Activated CD4-positive, CD25-positive, alpha-beta regulatory T cell treated with anti-CD3 and anti-CD28 coated beads, Interleukin-2, amount 50 U/mL, for 72 hours (primary cell): ENCODE results near the gene CTNNA1.
"Not testable (repeated sequence)": the region's sequence is repeated elsewhere in the genome, so short reads cannot be mapped to it uniquely, and the experiment has no call there.

Experiments
- DNase-seq: peaks from one replicate; pipeline ENCODE4 v3.0.0; 2021

CTNNA1 gene

DNA sequence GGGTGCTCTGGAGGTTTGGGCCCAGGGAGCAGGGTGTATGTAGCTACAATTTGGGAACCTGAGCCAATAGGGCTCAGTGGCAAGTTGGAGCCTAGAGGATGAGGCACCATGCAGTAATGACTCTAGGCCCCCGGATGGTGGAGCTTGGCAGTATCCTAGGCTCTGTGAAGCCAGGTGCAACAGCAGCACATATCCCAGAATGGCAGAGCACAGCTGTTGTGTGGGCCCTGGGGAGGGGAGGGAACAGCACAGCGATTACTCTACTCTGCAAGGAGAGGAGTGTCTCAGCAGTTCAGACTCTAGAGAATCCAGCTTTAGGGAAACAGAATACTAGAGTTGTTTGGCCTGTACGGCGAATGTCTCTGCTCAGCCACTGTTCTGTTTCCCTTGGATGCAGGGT lies 65.9 kb downstream of the CTNNA1 start:
- DNase-seq = no peak

DNA sequence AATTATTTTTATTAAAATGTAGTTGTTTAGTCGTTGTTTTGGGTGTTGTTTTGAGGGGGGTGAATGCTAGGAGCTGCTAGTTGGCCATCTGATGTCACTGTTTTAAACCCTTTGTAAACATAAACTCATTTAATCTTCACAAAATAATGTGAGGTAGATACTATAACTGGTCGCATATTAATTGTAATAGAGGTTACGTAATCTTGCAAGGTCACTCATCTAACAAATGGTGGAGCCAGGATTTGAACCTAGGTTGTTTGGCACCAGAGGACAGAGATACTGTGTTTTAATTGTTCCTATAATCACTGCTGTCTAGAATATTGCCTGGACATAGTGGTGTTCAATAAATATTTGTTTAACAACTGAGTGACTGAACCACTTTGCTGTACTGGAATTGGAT lies 67.5 kb downstream of the CTNNA1 start:
- no peak for DNase-seq

DNA sequence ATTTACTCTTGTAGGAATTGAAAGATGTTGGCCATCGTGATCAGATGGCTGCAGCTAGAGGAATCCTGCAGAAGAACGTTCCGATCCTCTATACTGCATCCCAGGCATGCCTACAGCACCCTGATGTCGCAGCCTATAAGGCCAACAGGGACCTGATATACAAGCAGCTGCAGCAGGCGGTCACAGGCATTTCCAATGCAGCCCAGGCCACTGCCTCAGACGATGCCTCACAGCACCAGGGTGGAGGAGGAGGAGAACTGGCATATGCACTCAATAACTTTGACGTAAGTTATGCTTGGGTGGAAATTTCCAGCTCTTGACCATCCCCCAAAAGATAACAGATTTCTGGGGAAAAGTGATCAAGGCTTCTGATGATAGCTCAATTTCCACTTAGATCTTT lies 71.3 kb downstream of the CTNNA1 start:
- no peak for DNase-seq

DNA sequence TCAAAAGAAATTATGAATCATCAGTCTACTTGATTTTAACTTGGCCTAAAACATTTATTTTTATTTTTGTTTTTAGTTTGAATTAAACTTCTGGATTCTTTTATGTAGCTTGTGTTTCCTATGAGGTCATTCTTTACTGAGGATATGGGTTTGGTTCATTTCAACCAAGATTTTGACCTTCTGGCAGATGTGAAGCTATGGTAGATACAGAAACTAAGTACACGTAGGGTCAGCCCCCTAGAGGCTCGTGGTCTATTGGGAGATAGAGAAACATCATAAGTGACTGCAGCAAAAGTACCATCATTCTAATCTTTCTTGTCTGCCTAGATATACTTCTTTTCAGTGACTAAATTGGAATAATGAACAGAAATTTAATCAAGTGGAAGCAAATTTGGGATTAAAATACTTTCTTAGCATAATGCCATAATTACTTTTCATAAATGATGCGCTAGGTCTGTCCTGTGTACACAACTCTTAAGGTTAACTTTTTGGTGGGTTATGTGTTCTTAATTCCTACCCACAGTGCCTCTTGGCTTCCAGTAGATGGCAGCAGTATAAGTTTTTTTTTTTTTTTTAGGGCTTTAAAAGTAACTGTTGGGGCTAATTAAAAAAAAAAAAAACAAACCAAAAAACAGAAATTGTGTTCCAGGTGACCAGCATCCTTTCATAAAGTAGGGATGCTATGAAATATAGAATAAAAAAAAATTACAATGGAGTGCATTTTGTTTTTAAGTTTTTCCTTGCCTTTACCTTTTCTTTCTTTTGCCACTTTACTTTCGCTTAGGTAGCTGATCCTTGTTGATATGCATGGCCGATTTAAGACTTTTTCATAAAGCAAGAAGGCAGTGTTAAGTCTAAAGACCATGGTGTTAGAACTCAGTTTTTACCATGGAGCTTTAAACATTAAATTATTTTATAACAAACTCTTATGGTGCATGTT lies 72.0 kb downstream of the CTNNA1 start:
- DNase-seq = no peak

DNA sequence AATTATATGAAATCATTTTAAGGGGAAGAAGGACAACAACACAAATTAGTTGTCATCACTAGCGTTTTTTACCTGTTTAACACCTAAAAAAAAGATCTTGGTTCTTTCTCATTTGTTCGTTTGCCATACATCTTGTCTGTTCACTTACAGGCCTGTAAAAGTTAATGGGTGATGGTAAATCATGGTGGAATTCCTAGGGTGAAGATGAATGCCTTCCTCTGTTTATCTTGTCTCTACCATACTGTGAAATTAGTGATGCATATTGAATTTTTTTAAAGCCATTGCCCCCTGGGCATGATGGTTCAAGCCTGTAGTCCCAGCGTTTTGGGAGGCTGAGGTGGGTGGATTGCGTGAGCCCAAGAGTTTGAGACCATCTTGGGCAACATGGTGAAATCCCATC lies 75.3 kb downstream of the CTNNA1 start:
- DNase-seq = no peak

DNA sequence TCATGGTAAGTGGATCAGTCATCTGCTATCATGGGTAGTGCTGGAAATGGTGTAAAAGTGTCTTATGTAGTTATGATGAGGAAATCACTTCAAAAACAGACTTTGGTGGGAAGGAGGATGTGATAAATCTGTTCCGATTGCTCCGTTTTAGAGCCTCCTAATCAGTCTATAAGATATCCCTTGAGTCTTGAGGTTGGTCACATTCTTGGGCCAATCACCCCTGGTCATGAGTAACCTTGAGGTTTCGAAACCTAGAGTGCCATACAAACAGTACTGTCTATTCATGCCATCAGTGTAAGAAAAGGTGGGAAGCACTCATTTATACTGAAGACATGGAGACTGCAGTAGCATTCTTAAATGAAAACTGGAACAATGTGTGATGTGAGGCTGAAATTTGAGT lies 76.1 kb downstream of the CTNNA1 start:
- DNase-seq = no peak

DNA sequence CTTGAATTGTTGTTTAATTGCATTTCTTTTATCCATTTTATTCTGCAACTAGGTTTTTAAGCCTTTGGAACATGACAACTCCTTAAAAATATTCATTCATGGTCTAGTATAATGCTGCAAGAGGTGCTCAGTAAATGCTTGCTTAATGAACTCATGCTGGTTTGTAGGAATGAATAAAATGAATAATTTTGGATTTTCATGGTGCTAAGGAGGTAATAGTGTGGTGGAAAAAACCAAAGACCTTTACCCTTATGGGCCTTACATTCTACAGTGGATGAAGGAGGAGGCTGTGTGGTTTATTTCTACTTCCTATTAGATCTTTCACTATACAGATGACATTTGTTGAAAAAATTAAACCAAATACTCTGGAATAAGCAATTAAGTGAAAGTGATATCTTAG lies 78.5 kb downstream of the CTNNA1 start:
- no peak for DNase-seq

DNA sequence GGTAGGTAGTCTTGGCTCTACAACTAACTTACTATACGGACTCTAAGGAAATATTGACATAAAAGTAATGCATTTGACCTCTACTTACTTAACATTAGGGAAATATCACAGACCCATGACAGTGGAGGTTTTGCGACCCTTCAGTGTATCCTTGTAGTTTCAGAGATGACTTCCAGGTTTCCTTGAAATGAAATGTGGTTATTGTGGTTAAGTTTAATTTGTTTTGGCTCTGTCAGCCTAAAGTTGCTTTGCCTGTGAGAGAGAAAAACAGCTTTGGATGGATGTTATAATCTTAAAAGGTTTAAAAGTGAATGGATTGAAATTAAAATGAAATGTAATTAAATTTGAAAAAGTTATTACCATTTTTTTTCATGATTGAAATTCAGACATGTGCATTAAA lies 79.0 kb downstream of the CTNNA1 start:
- no peak for DNase-seq

DNA sequence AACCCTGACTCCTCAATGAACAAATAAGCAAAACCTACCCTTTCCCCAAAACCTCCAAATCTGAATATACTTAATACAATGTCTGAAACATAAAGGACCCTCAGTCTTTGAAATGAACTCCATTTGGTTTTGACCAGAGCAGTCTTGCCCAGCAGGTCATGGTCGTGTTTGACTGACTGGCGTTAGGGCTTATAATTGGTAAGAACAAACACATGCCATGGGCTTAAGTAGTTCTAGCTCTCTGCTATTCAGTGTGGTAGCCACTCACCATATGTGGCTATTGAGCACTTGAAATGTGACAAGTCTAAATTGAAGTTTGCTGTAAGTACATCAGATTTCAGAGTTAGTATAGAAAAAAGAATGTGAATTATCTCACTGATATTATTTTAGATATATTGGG lies 79.9 kb downstream of the CTNNA1 start:
- DNase-seq = no peak

DNA sequence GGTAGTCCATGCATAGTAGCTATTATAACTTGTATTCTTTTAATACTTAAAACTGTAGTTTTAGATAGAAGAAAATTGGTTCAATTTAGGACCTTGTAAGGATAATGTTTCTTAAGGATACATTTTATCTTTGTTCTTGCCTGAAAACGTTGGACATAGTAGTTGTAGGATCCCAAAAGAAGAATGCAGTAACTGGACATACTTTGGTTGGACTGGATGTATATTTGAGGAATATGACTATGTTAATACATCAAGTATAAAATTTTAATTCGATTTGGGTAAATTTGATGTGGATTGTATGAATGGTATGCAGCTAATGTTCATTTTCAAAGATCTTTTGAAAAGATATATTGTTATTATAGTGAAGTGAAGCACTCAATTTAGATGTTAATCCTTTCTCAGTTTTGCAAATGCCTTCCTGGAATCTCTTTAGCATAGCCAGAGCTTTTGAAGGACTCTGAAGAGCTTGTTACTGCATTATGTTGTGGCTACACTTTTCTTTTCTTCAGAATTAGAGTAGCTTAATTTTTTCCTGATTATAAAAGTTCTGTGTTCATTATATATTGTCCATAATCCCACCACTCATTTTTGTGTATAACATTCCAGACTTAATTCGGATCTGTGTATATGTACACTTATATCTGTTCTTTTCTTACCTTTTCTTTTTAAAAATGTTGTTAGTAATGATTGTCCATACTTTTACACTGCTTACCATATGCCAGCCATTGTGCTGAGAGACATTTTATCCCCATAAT lies 80.7 kb downstream of the CTNNA1 start:
- no peak for DNase-seq

DNA sequence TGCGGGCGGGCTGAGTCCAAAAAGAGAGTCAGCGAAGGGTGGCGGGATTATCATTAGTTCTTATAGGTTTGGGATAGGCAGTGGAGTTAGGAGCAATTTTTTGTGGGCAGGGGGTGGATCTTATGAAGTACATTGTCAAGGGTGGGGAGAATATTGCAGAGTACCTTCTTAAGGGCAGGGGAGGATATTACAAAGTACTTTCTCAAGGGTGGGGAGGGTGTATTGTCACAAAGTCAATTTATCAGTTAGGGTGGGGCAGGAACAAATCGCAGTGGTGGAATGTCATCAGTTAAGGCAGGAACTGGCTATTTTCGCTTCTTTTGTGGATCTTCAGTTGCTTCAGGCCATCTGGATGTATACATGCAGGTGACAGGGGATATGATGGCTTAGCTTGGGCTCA lies 81.6 kb downstream of the CTNNA1 start:
- DNase-seq = not testable (repeated sequence)

DNA sequence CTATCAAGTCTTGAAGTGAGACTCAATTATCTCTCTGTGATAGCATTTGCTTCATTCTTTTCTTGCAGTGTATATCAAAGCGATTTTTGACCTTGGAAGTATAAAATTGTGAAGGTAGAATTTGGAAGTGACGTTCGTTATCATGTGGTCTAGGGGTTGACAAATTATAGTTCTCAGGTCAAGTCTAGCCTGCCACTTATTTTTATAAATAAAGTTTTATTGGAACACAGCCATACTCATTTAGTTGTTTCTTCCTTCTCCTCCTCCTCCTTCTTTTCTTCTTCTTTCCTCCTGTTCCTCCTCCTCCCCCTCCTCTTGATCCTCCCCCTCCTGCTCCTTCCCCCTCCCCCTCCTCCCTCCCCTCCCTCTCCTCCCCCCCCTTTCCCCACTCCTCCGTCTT lies 83.9 kb downstream of the CTNNA1 start:
- no peak for DNase-seq

DNA sequence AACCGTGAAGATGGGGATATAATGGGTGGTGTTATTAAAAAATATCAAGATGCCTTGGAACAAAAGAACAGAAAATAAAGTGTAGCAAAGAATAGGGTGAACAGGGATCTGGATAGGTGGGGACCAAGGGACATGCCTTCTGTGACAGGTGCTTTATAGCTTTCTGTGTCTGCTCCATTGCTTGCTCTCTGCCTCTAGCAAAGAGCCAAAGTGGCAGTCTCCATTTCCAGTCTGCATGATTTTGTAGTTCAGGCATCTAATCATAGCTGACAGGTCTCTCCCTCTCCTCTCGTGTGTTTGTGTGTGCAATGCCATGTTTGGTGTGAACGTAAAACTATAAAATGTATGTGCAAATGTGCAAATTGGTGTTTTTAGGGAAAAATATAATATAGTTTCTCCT lies 86.9 kb downstream of the CTNNA1 start:
- no peak for DNase-seq

DNA sequence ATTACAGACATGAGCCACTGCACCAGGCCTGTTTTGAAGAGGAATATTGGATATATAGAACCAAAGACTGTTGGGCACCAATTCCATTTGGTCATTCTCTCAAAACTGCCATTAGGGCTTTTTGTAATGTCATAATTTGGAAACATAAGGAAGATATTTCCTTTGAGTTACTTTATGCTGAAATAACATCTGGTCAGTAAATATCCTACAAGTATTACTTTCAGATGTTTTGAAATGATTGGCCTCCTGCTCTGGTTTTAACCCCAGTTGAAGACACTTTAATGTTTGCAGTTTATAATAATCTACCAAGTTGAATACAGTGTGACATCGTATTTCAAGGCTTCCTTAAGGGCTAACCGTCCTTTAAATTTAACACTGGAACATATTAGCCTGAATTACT lies 88.3 kb downstream of the CTNNA1 start:
- DNase-seq = no peak

DNA sequence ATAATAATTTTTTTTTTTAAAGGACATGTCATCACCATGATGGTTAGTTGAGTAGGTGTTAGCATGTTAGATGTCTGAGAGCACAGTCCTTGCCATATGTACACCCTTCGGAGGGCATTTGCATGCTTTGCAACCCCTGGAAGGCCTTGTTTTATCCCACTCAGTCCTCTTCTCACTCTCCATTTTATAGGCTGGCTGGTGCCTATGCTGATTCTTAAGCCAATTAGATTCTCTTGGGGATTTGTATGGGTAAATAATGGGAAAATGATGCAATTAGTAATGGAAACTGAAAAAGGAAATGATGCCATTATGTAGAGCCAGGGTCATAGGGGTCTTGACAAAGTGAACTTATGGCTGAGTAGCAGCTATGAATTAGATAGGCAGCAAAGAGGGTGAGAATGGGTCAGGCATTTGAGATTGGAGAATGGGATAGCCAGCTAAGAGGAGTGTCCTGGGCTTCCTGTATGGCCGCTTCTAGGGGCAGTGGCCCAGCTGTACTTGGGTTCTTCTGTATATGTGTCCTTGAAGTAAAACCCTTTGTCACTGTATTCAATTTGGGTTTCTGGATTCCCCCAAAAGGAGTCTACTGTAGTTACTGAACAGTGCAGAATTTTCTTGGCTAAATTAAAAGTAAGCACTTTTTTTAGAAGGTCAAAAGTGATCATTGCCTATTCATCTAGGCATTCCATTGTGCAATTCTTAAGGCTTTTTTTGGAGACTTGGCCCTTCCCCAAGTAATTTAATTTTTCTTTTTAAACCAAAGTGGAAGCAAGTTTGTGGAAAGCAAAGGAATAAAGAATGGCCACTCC lies 90.3 kb downstream of the CTNNA1 start:
- no peak for DNase-seq

DNA sequence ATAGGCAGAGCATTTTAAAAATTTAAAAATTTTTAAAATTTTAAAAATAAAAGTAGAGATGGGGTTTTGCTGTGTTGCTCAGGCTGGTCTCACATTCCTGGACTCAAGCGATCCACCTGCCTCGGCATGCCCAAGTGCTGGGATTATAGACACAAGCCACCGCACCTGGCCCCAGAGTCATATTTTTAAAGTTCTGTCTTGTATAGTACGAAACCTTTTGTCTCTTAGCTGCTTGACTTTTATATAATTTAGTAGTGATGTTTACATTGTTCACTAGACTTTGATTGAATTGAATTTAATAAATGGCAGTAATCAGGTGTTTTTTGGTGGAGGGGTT lies 90.9 kb downstream of the CTNNA1 start:
- no peak for DNase-seq

DNA sequence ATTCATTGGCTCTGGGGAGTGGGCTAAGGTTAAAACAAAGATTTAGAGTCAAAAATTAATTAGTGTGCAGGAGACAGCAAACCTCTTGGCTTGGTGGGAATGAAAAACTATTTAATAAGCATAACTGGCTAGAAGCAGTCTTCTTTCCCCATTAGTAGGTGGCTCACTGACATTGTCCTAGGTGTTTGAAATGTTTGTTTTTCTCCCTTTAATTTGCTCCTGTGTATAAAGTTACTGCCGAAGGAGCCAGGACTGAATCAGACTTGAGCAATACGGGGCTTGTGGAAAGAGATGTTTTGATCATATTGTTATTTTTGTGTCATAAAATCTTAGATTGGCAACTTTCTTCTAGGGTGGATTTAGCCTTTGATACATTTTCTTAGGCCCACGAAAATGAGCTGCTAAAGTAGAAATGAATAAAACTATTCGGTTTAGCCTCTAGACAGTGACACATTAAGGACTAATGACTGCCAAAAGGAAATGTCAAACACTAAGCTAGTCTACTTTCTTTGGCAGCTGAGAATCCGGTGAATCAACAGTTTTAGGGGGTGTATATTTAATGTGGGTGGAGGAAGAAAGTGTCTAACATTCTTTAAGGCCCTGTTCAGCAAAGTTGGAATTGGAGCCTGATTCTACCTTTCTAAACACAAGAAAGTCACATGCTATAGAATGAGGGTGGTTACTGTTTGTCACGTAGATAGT lies 91.7 kb downstream of the CTNNA1 start:
- DNase-seq = no peak

DNA sequence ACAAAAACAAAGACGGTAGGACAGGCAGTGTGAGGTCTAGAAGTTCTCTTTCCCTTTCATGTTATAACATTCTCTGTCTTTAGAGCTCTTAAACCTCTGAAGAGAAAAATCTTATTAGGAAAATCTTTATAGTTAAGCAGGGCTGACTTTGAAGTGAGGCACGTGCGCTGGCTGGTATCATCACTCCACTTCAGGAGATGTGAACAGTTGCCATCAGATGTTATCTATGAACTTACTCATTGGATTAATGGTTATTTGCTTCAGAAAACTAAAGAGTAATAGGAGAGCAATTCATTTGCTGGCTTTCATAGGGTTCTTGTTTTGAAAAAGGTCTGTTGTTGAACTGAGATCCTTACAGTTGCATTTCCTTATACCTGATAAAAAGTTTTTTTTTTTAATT lies 96.2 kb downstream of the CTNNA1 start:
- DNase-seq = no peak

DNA sequence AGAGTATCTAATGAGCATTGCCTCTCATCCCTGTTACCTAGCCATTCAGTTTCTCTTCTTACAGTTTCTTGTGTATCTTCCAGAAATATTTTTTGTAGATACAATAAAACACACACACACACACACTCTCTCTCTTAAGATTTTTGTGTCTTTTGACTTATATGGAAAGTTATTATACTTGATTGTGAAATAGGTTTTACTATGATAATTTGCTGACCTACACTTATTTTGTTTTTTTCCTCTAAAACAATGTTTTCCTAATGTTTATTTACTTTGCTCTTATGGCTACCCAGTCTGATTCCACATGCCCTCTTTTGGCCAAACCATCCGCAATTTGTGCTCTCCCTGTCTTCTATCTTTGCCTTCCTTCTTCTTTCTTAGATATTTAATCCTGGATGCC lies 96.7 kb downstream of the CTNNA1 start:
- DNase-seq = no peak

DNA sequence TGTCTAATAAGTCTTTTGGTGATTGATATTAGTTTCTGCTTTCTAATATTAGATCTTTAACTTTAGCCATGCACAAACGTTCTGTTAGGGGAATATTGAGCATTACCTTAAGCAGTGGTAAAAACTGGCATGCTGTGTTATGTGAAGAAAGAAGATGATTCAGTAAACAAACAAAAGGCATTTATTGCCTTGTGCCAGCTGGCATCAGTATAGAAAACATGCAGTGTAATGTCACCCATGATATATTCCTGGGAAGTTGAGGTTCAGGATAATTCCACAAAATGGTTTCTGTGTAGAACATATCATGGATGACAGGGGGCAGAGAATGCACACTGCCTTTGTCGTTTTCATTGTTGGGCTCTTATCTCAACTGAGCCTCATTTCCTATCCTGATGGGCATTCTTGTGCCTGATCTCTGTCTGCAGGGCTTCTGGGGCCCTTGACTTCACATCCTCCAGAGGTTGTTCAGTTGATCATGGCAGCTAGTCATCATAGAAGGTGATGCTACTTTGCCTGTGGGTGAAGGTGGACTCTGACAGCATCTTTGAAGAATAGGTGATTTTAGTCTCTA lies 97.7 kb downstream of the CTNNA1 start:
- no peak for DNase-seq

DNA sequence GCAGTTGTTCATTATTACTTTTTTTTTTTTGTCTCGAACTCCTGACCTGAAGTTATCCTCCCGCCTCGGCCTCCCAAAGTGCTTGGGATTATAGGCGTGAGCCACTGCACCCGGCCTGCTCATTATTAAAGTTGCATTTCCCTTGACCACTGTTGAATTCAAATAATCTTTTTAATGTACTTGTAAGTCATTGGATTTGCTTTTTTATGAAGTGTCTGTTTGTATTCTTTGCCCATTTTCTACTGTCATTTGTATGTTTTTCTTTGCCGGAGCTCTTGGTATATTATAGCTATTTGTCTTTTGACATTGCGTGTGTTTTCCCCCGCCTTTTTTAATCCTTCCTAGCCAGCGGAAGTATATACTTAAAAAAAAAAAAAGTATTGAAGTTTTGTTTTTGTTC lies 99.9 kb downstream of the CTNNA1 start:
- no peak for DNase-seq

DNA sequence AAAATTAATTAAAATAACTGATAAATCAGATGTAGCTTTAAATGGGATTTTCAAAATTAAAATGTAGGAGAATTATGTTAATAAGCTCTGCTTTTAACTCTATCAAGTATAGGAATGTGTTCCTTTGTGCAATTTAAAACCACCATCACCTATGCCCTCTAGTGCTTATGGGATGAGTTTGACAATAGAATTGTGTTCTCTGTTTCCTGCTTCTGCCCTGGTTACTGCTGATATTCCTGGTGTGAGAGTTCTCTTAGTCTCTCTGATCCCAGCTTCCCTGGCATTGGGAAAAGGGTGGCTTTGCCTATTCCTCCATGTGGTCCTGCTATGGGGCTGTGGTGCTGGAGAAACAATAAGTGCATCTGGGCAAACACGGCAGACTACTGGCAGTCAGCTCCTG lies 113.8 kb downstream of the CTNNA1 start:
- no peak for DNase-seq

DNA sequence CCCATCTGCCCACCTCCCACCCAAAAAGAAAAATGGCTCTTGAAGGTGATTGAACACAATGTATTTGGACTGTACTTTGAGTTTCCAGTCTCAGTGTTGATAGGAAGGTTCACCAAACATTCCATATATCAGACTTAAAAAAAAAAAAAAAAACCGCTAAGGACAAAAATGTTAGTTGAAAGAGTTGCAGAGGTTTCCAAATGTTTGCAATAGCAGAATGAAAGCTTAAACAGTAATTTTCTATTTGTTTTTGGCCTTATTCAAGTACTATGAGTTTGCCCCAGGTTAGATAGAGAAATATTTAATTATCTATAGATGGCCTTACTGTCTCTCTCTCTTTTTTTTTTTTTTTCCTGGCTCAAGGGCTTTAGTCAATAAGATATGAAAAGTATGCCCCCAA lies 115.8 kb downstream of the CTNNA1 start:
- no peak for DNase-seq
